GM18858 (cell line): ENCODE results near the gene SLC5A2.

Source experiments
- ATAC-seq: cut with Tn5 transposase; IDR thresholded peaks from one replicate; pipeline ENCODE4 v1.9.1; 2021; ENCODE audit not compliant: unreplicated experiment

SLC5A2 gene

DNA sequence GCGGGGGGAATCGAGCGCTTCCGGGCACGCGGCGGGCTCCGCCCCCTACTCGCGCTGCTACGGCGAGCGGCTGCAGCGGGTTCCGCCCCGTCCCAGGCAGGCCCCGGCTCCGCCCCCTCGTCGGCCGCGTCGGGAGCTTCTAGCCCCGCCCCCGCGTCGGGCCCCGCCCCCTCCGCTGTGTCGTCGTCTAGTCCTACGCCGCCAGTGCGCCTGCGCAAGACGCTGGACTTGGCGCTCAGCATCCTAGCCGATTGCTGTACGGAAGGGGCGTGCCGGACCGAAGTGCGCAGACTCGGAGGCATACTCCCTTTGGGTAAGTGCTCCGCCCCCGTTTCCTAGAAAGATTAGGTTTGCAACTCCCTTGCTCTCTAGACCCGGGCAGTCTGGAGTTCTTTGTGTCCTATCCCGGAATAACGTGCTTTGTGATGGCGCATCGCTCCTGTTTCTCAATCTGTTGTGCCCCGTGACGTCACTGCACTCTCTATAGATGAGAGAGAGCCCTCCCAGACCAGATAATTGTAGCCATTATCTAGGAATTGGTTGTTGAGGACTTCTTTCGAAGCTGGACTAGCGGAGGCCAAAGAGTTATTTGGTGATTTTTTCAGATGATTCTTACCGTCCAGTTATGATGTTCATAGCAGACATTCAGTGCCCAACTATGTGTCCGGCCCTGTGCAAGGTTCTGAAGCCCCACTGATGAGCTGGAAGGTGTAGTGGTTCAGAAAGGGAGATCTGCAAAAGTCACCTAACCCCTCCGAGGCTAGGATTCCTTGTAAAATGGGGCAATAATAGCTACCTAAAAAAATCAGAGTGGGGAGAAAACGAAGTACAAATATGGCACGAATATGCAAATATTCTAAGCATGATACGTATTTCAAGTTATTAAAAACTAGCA is 23.0 kb upstream of the SLC5A2 start:
- ATAC-seq = peak; percentile 57

DNA sequence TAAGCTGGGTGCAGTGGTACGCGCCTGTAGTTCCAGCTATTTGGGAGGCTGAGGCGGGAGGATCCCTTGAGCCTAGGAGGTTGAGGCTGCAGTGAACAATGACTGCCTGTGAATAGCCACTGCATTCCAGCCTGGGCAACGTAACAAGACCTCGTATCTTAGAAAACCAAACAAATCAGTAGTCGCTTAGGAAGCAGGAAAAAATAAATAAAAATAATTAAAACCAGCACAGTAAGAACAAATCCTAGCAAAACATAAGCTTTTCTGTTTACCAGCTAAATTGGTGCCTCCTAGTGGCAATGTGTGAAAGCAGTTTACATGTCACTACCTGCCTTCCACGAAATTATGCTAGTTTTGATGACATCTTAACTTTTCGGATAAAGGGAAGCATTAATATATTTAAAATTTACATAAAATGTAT is 22.3 kb upstream of the SLC5A2 start:
- ATAC-seq = no peak

DNA sequence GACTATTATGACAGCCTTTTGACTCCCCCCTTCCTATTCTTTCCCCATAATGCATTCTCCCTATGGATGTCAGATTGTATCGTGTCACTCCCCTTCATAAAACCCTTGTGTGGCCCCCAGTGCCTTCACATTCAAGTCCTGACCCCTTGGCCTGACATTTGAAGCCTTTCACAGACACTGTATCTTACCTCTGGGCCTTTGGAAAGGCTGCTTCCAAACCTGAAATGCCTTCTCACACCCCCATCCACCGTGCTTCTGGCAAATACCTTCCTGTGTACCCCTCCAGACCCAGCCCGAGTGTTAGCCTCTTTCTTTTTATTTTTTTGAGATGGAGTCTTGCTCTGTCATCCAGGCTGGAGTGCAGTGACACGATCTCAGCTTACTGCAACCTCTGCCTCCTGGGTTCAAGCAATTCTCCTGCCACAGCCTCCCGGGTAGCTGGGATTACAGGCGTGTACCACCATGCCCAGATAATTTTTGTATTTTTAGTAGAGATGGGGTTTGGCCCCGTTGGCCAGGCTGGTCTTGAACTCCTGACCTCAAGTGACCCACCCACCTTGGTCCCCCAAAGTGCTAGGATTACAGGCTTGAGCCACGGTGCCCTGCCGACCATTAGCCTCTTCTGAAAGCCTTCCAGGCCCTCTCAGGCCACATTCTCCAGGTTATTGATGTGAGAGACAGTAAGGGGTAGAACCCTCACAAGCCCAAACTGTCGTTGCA is 21.6 kb upstream of the SLC5A2 start:
- ATAC-seq = no peak

DNA sequence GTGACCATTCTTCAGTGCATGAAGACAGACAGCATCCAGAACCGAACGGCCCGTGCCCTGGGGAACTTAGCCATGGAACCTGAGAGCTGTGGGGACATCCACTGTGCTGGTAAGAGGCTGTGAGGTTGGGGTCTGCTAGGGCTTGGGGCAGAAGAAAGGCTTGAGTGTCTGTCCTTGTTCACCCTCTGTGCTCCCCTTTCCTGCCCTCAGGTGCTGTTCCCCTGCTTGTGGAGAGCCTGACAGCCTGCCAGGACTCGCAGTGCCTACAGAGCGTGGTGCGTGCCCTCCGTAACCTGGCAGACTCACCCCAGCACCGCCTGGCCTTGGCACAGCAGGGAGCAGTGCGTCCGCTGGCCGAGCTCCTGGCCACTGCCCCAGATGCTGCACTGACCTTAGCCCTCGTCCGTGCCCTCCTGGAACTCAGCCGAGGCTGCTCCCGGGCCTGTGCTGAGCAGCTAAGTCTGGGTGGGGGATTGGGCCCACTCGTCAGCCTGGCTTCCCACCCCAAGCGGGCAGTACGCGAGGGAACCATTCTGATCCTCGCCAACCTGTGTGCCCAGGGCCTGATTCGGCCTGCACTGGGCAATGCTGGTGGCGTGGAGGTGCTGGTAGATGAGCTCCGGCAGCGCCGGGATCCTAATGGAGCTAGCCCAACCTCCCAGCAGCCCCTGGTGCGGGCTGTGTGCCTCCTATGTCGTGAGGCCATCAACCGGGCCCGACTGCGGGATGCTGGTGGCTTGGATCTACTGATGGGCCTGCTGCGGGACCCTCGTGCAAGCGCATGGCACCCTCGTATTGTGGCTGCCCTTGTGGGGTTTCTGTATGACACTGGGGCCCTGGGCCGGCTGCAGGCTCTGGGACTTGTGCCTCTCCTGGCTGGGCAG is 20.8 kb upstream of the SLC5A2 start:
- ATAC-seq = no peak

DNA sequence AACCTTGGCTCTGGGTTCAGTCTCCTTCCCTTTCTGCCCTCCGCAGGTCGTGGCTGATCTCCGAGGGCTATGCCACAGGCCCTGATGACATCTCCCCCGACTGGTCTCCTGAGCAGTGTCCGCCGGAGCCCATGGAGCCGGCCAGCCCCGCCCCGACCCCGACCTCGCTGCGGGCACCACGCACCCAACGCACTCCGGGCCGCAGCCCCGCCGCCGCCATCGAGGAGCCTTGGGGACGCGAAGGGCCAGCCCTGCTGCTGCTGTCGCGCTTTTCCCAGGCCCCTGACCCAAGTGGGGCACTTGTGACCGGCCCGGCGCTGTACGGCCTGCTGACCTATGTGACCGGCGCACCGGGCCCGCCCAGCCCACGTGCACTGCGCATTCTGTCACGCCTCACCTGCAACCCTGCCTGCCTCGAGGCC is 18.6 kb upstream of the SLC5A2 start:
- no peak for ATAC-seq

DNA sequence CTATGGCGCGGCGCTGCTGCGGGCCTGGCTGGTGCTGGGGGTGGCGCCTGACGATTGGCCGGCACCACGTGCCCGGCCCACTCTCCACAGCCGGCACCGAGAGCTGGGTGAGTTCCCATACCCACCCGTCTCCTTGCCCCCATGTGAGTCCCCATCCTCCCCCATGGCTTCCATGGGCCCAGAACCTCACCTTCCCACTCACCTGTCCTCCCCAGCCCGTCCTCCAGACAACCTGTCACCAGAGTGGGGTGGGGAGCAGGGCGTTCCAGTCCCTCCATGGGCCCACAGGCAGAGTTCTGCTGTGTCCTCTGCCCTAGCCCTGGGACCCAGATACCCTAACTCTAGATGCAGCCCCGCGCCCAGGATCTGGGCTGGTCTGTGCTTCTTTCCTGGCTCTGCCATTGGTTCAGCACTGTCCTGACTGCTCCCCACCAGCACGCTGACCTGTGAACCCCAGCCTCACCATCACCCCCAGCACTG is 18.1 kb upstream of the SLC5A2 start:
- no peak for ATAC-seq

DNA sequence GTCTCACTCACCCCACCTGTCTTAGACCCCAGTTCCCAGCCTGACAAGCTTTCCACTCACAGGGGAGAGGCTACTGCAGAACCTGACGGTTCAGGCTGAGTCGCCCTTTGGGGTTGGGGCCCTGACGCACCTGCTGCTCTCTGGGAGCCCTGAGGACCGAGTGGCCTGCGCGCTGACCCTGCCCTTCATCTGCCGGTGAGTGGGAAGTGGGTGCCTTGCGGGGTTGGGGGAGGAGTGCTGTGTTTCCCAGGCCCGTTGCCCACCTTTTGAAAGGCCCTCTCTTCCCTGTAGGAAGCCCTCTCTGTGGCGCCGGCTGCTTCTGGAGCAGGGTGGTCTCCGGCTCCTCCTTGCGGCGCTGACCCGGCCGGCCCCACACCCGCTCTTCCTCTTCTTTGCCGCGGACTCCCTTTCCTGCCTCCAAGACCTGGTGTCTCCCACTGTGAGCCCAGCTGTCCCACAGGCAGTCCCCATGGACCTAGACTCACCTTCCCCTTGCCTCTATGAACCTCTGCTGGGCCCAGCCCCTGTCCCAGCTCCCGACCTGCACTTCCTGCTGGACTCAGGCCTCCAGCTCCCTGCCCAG is 17.0 kb upstream of the SLC5A2 start:
- ATAC-seq = no peak

DNA sequence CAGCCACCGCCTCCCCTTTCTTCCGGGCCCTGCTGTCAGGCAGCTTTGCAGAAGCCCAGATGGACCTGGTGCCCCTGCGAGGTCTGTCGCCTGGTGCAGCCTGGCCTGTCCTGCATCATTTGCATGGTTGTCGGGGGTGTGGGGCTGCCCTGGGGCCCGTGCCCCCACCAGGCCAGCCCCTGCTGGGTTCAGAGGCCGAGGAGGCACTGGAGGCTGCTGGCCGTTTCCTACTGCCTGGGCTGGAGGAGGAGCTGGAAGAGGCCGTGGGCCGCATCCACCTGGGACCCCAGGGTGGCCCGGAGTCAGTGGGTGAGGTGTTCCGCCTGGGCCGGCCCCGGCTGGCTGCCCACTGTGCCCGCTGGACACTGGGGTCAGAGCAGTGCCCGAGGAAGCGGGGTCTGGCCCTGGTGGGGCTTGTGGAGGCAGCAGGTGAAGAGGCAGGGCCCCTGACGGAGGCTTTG is 16.5 kb upstream of the SLC5A2 start:
- no peak for ATAC-seq

DNA sequence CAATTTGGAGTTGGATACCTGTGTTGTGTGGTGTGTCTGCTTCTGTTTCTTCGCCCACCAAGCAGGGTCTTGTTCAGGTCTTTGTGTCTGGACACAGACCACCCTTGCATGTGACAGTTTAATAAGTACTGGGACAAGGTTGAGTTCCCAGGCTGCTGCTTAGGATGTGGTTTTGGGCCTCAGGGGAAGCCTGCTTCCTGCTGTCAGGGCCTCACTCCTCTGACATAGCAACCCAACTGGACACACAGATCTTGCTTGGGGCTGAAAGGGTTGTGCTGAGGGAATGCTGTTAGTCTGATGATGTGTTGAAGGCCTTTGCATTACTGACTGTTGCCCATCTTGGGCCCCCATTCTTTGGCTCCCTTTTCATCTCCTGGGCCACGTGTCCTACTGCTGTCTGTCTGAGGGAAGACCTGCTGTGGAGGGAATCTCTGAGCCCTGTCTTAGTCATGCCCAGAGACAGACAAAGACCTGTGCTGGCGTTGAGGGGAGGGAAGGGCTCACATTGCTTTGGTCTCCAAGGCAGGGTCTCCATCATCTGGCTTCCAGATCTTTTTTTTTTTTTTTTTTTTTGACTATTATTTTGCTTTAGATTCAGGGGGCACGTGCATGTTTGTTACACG is 15.7 kb upstream of the SLC5A2 start:
- ATAC-seq = no peak

DNA sequence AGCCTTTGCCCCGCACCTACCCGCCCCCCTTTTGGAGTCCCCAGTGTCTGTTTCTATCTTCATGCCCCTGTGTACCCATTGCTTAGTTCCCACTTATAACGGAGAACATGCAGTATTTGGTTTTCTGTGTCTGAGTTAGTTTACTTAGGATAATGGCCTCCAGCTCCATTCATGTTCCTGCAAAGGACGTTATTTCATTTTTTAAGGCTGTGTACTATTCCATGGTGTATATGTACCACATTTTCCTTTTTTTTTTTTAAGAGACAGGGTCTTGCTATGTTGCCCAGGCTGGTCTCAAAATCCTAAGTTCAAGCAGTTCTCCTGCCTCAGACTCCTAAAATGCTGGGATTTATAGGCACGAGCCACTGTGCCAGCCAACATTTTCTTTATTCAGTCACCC is 15.1 kb upstream of the SLC5A2 start:
- no peak for ATAC-seq

DNA sequence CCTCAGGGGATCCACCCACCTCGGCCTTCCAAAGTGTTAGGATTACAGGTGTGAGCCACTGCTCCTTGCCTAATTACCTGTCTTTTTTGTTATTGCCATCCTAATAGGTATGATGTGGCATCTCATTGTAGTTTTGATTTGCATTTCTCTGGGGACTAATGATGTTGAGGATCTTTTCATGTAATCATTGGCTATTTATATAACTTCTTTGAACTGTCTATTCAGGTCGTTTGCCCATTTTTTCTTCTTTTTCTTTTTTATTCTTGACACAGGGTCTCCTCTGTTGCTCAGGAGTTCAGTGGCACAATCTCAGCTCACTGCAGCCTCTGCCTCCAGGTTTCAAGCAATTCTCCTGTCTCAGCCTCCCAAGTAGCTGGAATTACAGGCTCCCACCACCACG is 12.3 kb upstream of the SLC5A2 start:
- ATAC-seq = no peak

DNA sequence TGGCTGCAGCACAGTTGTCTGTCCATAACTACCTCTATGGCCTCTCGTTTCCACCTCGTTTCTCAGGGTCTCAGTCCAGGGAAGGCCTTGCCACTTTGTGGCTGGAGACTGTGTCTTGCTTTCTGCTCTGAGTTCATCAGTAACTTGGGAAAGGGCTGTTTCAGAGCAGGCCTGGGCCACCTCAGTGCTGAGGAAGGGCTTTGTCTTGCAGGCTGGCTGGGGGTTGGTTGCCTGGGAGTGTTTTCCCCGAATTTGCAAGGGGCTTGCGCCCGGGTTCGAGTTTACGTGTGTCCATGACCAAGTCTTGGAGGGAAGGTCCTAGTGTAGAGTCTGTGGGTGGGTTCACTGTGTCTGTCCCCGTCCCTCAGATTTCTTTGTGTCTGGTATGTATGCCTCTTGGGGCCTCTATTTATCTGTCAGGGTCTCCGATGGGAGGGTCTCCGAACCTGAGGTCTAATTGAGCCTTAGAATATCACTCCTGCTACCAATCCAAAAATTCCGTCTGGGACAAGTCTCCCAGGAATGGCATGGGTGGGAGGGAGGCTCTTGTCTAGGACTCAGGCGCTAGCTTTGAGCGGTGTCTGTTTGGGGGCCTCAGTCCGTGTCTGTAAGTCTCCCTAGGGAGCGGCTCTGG is 11.6 kb upstream of the SLC5A2 start:
- no peak for ATAC-seq

DNA sequence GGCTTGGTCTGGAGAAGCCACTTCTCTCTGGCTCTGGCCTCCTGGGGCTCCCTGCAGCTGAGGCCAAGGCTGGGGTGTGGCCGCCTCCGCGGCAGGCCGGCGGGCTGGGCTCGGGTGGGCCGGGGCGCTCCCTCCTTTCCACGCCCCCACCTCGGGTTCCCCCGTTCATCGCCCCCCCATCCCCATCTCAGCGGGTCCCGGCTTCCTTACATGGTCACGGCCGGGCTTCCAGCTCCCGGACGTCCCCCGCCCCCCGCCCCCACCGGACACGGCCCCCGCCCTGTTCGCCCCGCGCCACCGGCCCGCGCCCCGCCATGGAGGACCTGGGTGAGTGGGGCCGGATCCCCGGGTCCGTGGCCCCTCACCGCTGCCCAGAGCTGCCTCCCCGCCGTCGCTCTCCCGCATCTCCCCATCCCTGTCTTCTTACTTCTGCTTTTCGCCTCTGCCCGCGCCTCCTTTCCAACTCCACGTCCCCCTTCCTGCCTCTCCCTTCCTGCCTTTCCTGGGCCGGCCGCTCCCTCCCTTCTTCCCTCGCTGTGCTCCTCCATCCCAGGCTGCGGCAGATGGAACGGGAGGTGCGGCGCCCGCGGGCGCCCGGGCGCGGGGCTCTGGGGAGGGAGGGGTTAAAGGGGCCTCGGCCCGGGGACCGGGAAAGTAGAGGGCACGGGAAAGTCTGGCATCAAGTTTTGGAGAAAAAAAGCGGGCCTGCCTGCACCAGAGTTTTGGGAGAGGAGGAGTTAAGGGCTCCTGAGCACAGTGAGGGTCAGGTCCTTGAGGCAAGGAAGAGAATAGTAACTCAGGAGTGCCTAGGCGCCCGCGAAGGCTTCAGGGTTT is 10.8 kb upstream of the SLC5A2 start, which contains the start of gene TGFB1I1:
TSS of gene TGFB1I1 (plus strand) at position 278 of the 834 bp plus-strand sequence. CDS start at position 315, 37 bp downstream.
- ATAC-seq = no peak

DNA sequence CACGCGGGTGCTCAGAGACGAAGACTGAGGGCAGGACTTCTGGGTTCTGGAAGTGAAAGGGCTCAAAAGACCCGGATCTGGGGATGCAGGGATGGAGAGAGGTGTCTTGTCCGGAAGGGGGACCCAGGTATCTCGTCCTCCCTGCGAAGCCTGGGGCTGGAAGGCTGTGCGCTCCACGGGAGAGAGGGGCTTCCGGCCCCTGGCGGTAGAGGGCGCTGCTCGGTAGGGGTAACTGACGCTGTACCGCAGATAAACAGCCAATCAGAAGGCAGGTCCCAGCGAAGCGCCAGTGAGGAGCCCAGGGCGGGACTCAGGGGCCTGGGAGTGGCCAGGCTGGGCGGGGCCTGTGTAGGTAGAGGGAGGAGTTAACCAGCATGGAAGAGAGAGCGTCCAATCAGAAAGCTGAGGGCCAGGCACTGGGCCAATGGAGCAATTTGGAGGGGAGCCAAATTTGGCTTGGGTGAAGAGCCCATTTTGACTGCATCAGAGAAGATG is 10.2 kb upstream of the SLC5A2 start:
- no peak for ATAC-seq

DNA sequence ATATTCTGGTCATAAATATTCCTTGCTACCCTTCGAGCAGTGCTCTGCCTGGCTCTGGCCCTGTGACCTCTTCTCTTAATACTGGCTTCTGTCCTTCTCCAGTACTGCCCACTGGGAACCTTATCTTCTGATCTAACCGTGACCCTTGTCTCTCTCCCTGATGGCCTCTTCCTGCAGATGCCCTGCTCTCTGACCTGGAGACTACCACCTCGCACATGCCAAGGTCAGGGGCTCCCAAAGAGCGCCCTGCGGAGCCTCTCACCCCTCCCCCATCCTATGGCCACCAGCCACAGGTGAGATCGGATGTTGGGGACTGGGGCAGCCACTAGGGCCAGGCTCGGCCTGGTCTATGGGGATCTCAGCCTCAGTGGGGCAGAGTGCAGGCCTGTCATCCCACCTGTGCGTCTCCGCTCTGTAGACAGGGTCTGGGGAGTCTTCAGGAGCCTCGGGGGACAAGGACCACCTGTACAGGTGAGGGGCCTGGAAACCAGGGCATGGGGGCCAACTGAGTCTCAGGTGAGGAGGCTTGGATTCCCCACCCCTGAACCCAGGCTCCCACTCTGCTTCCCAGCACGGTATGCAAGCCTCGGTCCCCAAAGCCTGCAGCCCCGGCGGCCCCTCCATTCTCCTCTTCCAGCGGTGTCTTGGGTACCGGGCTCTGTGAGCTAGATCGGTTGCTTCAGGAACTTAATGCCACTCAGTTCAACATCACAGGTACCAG is 9.5 kb upstream of the SLC5A2 start:
- ATAC-seq = no peak

DNA sequence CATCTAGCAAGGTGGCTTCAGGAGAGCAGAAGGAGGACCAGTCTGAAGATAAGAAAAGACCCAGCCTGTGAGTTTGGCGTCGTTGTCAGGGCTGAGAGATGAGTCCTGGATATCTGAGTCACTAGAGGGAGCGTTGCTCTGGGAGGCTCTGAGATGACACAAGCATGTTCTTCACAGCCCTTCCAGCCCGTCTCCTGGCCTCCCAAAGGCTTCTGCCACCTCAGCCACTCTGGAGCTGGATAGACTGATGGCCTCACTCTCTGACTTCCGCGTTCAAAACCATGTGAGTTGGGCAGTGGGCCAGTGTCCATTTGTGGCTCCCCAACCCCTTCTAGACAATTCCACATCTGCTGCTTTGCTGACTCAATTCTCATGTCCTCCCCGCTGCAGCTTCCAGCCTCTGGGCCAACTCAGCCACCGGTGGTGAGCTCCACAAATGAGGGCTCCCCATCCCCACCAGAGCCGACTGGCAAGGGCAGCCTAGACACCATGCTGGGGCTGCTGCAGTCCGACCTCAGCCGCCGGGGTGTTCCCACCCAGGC is 8.7 kb upstream of the SLC5A2 start:
- no peak for ATAC-seq
